OCI-LY7 (cell line): ENCODE results near the gene PEG3. TPM values are rescaled to one million over a fixed set of nuclear protein-coding genes. Genes with fewer than 3 reads are reported as not detected.

Source experiments
- BruUV-seq: library from RNA; stranded (reverse); fragments of 400-500 nt; replicated peaks from 2 replicates; lab custom pipeline; 2021; lab: Mats Ljungman, UMichigan
- CTCF ChIA-PET: fragments of 300-600 bp; sonication (Branson Sonifier 250); formaldehyde crosslinking; loops from one replicate; lab custom pipeline; 2022; ENCODE audit warnings: antibody characterized with exemption; ENCODE audit not compliant: unreplicated experiment; lab: Charles Lee
- POLR2A ChIA-PET: fragments of 300-600 bp; sonication (Branson Sonifier 250); formaldehyde crosslinking; loops from one replicate; lab custom pipeline; 2022; ENCODE audit warnings: antibody characterized with exemption; lab: Charles Lee
- DNase-seq: peaks from one replicate; pipeline ENCODE4 v3.0.0-alpha.2; 2015; ENCODE audit warnings: low spot score
- H2AFZ ChIP-seq: fragments of 200-600 bp; sonication (generic), shearing (Covaris generic); 2 replicates; pipeline ENCODE4 v1.6.1; 2014; ENCODE audit warnings: mild to moderate bottlenecking, antibody characterized with exemption, low read length, moderate library complexity
- H3K27ac ChIP-seq: fragments of 200-600 bp; sonication (generic); 2 replicates; pipeline ENCODE4 v1.5.1; 2014; ENCODE audit warnings: mixed run types, low read depth, mild to moderate bottlenecking, moderate library complexity, low read length, inconsistent platforms; ENCODE audit not compliant: poor library complexity, severe bottlenecking
- H3K36me3 ChIP-seq: fragments of 200-600 bp; sonication (generic); 2 replicates; pipeline ENCODE4 v1.6.1; 2014; ENCODE audit warnings: mild to moderate bottlenecking, antibody characterized with exemption, low read length, moderate library complexity, mixed read lengths; ENCODE audit not compliant: insufficient read depth
- H3K4me1 ChIP-seq: fragments of 200-600 bp; sonication (generic); 2 replicates; pipeline ENCODE4 v1.5.1; 2014; ENCODE audit warnings: mild to moderate bottlenecking, low read length; ENCODE audit not compliant: insufficient read depth, poor library complexity, severe bottlenecking
- H3K4me2 ChIP-seq: fragments of 200-600 bp; sonication (generic); 2 replicates; pipeline ENCODE4 v1.6.1; 2014; ENCODE audit warnings: mild to moderate bottlenecking, low read length
- H3K4me3 ChIP-seq: fragments of 200-600 bp; sonication (generic); 2 replicates; pipeline ENCODE4 v1.5.1; 2014; ENCODE audit warnings: mild to moderate bottlenecking, low read depth, low read length; ENCODE audit not compliant: poor library complexity, severe bottlenecking
- H3K79me2 ChIP-seq: fragments of 200-600 bp; sonication (generic); 2 replicates; pipeline ENCODE4 v1.6.1; 2016; ENCODE audit warnings: low read depth, mild to moderate bottlenecking, low read length, moderate library complexity, mixed read lengths; ENCODE audit not compliant: insufficient read depth
- H3K9me2 ChIP-seq: fragments of 200-600 bp; sonication (generic); 2 replicates; pipeline ENCODE4 v1.6.1; 2016; ENCODE audit warnings: mild to moderate bottlenecking, low read length, mixed read lengths; ENCODE audit not compliant: insufficient read depth
- H3K9me3 ChIP-seq: fragments of 200-600 bp; sonication (generic); 2 replicates; pipeline ENCODE4 v1.6.1; 2014; ENCODE audit warnings: mild to moderate bottlenecking, mixed run types, low read length, mixed read lengths
- H4K20me1 ChIP-seq: fragments of 200-600 bp; sonication (generic); 2 replicates; pipeline ENCODE4 v1.6.1; 2014; ENCODE audit warnings: mild to moderate bottlenecking, antibody characterized with exemption, low read length, moderate library complexity, mixed read lengths; ENCODE audit not compliant: insufficient read depth
- EZH2phosphoT487 ChIP-seq: fragments of 200-600 bp; sonication (generic); IDR thresholded peaks from 2 replicates; pipeline ENCODE4 v1.6.1; 2018; ENCODE audit warnings: low read depth, borderline replicate concordance, mild to moderate bottlenecking, mixed run types, antibody characterized with exemption, low read length, moderate library complexity, mixed read lengths
- intact Hi-C: fragments of 100-400 bp; cut with micrococcal nuclease; formaldehyde crosslinking; loops from one replicate; pipeline ENCODE4 v1.10.0; 2022; ENCODE audit not compliant: unreplicated experiment
- total RNA-seq, 2 experiments: library from RNA; depleted of rRNA in 1 of 2; stranded (reverse); fragments of >200 nt in 1 of 2; shearing (Covaris generic) in 1 of 2; gene quantifications; 2 replicates each; pipeline ENCODE4 v1.2.3, GENCODE V29; 2014 to 2022
- TF ChIP-seq, protein P1 (sequence below): fragments of 200-600 bp; sonication (generic); conservative IDR thresholded peaks from 2 replicates; pipeline ENCODE4 v1.5.1; 2014; ENCODE audit warnings: mild to moderate bottlenecking, antibody characterized with exemption, low read length, moderate library complexity, mixed read lengths

Gene PEG3
- total RNA-seq, 2 experiments from 2014 or later = not detected

- DNase-seq = no peak
- intact Hi-C loops = no loop called here
- Histone ChIP-seq H3K4me2 (no peak overlapping the region), H3K4me1 (no peaks in the 10 kb centered on the region), H4K20me1 (no peaks in the 10 kb centered on the region), H3K79me2 (no peaks in the 10 kb centered on the region), H3K9me3 (no peaks in the 10 kb centered on the region), H3K4me3 (no peak overlapping the region), H3K27ac (no peak overlapping the region), H3K9me2 (no peaks in the 10 kb centered on the region), H3K36me3 (no peaks in the 10 kb centered on the region), H2AFZ (no peak overlapping the region)
- CTCF ChIA-PET = no interaction called here
- TF ChIP-seq, protein P1, sequence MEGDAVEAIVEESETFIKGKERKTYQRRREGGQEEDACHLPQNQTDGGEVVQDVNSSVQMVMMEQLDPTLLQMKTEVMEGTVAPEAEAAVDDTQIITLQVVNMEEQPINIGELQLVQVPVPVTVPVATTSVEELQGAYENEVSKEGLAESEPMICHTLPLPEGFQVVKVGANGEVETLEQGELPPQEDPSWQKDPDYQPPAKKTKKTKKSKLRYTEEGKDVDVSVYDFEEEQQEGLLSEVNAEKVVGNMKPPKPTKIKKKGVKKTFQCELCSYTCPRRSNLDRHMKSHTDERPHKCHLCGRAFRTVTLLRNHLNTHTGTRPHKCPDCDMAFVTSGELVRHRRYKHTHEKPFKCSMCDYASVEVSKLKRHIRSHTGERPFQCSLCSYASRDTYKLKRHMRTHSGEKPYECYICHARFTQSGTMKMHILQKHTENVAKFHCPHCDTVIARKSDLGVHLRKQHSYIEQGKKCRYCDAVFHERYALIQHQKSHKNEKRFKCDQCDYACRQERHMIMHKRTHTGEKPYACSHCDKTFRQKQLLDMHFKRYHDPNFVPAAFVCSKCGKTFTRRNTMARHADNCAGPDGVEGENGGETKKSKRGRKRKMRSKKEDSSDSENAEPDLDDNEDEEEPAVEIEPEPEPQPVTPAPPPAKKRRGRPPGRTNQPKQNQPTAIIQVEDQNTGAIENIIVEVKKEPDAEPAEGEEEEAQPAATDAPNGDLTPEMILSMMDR = no peak
- no peak for TF ChIP-seq EZH2phosphoT487
- BruUV-seq = no TSS peak
- POLR2A ChIA-PET = no interaction called here
Measured at GRCh38 chr19:56832352-56832928, 8.1 kb downstream of the PEG3 start.

DNA sequence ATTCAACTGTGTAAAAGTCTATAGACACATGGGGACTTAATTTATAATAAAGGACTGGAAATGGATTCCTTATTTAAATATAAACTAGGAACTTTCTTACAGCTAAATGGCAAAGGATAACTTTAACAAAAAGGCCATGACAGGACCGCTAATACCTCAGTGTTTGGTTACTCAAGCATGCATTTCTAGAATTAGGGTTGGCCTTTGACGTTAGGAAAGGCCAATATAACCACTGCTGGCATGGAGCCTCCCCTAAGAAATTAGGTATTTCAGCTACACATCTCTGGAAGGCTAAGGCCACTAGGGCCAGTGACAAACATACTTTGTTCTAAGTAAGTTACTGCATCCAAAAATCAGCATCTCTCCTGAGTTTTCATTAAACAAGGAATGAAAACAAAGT, 9.3 kb downstream of the PEG3 start:
- no peak for DNase-seq
- H3K79me2 ChIP-seq = no peaks in the 10 kb centered on the region
- H3K4me1 ChIP-seq = no peaks in the 10 kb centered on the region
- no peak overlapping the region for H2AFZ ChIP-seq
- no TSS peak for BruUV-seq
- H4K20me1 ChIP-seq = no peaks in the 10 kb centered on the region
- no peak overlapping the region for H3K27ac ChIP-seq
- POLR2A ChIA-PET = no interaction called here
- no peak for TF ChIP-seq EZH2phosphoT487
- TF ChIP-seq, protein P1 = no peak
- CTCF ChIA-PET = no interaction called here
- no peaks in the 10 kb centered on the region for H3K9me3 ChIP-seq
- no peaks in the 10 kb centered on the region for H3K9me2 ChIP-seq
- H3K4me3 ChIP-seq = no peak overlapping the region
- H3K4me2 ChIP-seq = no peak overlapping the region
- H3K36me3 ChIP-seq = no peaks in the 10 kb centered on the region
- intact Hi-C loops = no loop called here

GRCh38 chr19:56829596-56829995, 10.9 kb downstream of the PEG3 start:
- Histone ChIP-seq H2AFZ (no peak overlapping the region), H3K4me3 (no peak overlapping the region), H3K4me1 (no peaks in the 10 kb centered on the region), H3K27ac (no peak overlapping the region), H3K79me2 (no peaks in the 10 kb centered on the region), H3K36me3 (no peaks in the 10 kb centered on the region), H4K20me1 (no peaks in the 10 kb centered on the region), H3K9me3 (no peaks in the 10 kb centered on the region), H3K4me2 (no peak overlapping the region), H3K9me2 (no peaks in the 10 kb centered on the region)
- intact Hi-C loops = no loop called here
- TF ChIP-seq, protein P1 = no peak
- TF ChIP-seq EZH2phosphoT487 = no peak
- no TSS peak for BruUV-seq
- DNase-seq = no peak
- ChIA-PET CTCF (no interaction called here), POLR2A (interaction anchor here (0.5 kb wide), 1 partner anchor 563 kb away, joined by 3 read pairs; no protein-coding TSS in a partner anchor)
